Lower leg skin (tissue), 4 donors: ENCODE data around the gene DUSP23. TPM values are rescaled to one million over a fixed set of nuclear protein-coding genes. Genes with fewer than 3 reads are reported as not detected.

Source experiments
- DNase-seq, 2 donors: peaks; one replicate each; pipeline ENCODE4 v3.0.0-alpha.2; 2019; ENCODE audit warnings: low spot score in 2 of 2
- H3K4me3 ChIP-seq: fragments of 200-600 bp; sonication (generic); 2 replicates; pipeline ENCODE4 v1.5.1; 2017; ENCODE audit warnings: mild to moderate bottlenecking, low read depth; ENCODE audit not compliant: poor library complexity, severe bottlenecking
- POLR2A ChIP-seq, 2 donors: fragments of 450-650 bp; IDR thresholded peaks; one replicate each; pipeline ENCODE4 v1.6.1; 2016 to 2017; ENCODE audit warnings: antibody characterized with exemption in 2 of 2, mild to moderate bottlenecking in 1 of 2, moderate library complexity in 1 of 2
- WGBS, 2 donors: methylation state at CpG; one replicate each; pipeline ENCODE4 v1.1.5; 2018; 5-methylcytosine and 5-hydroxymethylcytosine counted together
- intact Hi-C: fragments of 100-400 bp; cut with DNase I; formaldehyde crosslinking; loops from one replicate; pipeline ENCODE4 v1.15.0; 2023; ENCODE audit warnings: low total_unique reads
- total RNA-seq, 4 donors: library from RNA; depleted of rRNA; stranded (reverse); fragments of >200 nt; gene quantifications; one replicate each; pipeline ENCODE4 v1.1.0, GENCODE V29; 2016
- TF ChIP-seq, protein P1 (sequence below), 3 donors: fragments of 450-650 bp; IDR thresholded peaks; one replicate each; pipeline ENCODE4 v1.5.1; 2016; ENCODE audit warnings: antibody characterized with exemption in 3 of 3, mild to moderate bottlenecking in 3 of 3, moderate library complexity in 2 of 3

Gene DUSP23
- total RNA-seq, 4 donors from 2014 or later, result 68.2 to 167 (median 90.7) TPM

DNA sequence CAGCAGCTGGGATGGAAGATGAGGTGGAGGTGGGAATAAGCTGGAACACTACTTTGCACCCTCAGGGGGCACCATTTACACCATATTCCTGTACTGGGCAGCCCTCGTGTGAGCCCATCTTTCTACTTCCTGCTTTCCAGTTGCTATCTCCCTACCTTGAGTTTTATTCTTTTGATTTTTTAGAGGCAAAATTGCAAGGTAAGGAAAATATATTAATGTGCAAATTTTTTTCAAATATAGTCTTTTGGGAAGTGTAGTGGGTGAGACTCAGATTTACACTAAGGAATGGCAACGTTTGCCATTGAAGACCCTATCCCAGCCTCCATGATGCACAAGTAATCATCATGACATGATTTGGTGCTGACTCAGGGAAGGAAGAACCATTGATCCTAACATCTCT, 31.1 kb upstream of the DUSP23 start:
- H3K4me3 ChIP-seq, result no peak overlapping the region
- no peak for DNase-seq
- intact Hi-C loops, result no loop called here
- 70 to 76% methylated on average over 2 of the region's 2 CpGs for WGBS, 2 donors
- no peak for TF ChIP-seq POLR2A (IDR thresholded peaks at IDR 0.05)
- TF ChIP-seq, protein P1, sequence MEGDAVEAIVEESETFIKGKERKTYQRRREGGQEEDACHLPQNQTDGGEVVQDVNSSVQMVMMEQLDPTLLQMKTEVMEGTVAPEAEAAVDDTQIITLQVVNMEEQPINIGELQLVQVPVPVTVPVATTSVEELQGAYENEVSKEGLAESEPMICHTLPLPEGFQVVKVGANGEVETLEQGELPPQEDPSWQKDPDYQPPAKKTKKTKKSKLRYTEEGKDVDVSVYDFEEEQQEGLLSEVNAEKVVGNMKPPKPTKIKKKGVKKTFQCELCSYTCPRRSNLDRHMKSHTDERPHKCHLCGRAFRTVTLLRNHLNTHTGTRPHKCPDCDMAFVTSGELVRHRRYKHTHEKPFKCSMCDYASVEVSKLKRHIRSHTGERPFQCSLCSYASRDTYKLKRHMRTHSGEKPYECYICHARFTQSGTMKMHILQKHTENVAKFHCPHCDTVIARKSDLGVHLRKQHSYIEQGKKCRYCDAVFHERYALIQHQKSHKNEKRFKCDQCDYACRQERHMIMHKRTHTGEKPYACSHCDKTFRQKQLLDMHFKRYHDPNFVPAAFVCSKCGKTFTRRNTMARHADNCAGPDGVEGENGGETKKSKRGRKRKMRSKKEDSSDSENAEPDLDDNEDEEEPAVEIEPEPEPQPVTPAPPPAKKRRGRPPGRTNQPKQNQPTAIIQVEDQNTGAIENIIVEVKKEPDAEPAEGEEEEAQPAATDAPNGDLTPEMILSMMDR (IDR thresholded peaks at IDR 0.05), result no peak

DNA sequence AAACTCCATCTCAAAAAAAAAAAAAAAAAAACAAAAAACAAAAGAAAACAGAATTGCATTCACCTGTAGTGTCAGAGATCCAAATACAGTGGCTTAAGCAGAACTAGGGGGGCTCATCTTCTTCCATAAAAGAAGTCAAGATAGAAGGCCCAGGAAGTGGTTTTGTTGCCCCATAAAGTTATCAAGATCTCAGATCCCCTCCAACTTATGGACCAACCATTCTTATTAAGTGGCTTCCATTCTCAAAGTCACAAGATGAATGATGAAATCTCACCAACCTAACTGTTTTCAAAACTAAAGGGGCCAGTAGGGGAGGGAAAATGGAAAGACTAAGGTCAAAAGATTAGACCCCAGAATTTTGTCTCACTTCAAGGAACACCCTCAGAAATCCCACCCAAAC, 30.1 kb upstream of the DUSP23 start:
- no peak overlapping the region for H3K4me3 ChIP-seq
- TF ChIP-seq POLR2A (IDR thresholded peaks at IDR 0.05), result no peak
- TF ChIP-seq, protein P1 (IDR thresholded peaks at IDR 0.05), result no peak
- no peak for DNase-seq
- intact Hi-C loops, result no loop called here

DNA sequence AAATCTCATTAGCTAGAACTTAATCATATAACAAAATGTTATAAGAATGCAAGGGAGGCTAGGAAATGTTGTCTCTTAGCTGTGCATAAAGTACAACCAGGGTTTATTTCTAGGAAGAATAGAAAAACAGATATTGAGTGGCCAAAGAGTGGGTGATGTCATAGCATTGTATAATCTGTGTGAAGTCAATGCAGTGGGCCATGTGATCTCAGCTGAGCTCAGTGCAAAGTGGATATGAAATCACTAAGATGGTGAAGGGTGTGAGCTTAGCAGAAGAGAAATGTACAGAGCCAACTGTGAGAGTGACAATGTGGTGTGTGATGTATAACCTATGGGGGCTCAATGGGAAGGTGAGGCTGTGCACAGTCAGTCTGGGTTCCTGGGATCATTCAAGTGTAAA, 29.7 kb upstream of the DUSP23 start:
- intact Hi-C loops, result no loop called here
- TF ChIP-seq, protein P1 (IDR thresholded peaks at IDR 0.05), result no peak
- no peak for TF ChIP-seq POLR2A (IDR thresholded peaks at IDR 0.05)
- DNase-seq, result no peak

DNA sequence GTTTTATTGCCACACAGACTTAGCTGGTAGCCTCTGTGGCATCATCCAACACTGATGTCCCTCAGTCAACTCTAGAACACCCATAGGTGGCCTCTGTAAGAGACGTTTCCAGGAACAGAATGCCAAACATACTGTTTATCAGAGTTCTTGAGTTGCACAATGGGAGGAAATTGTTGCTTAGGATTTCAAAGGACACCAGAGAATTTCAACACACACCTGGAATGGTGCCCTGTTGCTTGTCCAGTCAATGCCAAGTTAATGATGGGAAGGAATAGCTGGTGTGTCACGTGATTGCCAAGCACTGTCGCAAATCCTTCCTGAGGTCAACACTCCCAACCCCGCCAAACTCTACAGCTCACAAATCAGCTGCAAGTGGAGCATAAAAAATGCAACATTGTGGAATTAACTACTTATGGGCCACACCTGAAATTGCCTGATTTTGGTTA, 28.6 kb upstream of the DUSP23 start:
- intact Hi-C loops, result no loop called here
- DNase-seq, result peak; percentile 85 to 93
- TF ChIP-seq POLR2A (IDR thresholded peaks at IDR 0.05), result no peak
- TF ChIP-seq, protein P1 (IDR thresholded peaks at IDR 0.05), result no peak
- WGBS, 2 donors, result 29 to 35% methylated on average over 4 of the region's 4 CpGs
- no peak overlapping the region for H3K4me3 ChIP-seq

More for the DNA sequence above, 29.7 kb upstream of the DUSP23 start:
- no peak overlapping the region for H3K4me3 ChIP-seq

DNA sequence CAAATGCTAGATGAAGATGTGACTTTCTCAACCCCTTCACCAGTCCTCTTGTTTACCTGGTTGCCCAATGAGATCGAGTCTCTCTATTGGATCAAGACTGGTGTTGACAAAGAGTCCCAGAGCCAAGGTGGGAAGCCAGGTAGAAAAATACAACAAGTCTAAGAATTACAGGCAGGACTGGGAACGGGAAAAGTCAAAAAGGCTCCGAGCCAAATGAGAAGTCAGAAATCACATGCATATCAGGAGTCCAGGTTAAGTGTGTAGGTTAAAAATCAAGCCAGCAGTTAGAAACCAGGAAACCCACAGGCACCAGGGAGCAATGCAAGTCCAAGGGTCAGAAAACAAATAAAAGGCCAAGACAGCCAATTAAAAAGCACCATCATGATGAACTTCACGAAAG, 27.4 kb upstream of the DUSP23 start:
- TF ChIP-seq, protein P1 (IDR thresholded peaks at IDR 0.05), result no peak
- no peak for TF ChIP-seq POLR2A (IDR thresholded peaks at IDR 0.05)
- H3K4me3 ChIP-seq, result no peak overlapping the region
- WGBS, 2 donors, result 77 to 81% methylated on average over 4 of the region's 4 CpGs
- intact Hi-C loops, result no loop called here
- DNase-seq, result no peak

DNA sequence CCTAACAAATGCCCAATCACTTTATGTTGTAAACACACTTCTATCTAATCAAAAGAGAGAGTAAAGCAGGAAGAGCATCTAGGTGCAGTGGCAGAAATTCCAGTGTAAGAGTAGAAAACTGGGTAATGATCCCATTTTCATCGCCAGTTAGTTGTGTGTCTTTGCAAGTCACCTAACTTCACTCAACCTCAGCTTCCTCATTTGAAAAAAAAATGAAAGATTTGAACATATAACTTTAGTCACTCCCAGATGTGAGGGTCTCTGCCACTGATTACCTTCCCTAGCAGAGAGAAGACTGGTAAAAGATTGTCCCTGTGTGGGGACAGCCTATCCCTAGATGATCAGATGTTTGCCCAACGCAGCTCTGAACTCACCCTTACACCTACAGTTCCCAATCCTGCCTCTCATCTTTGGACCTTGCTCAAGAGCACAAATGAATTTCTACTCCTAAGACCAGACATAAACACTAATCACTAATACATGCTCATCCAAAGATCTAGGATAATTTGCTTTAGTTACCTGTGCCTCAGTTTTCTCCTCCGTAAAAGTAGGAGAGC, 25.2 kb upstream of the DUSP23 start:
- WGBS, 2 donors, result 92 to 93% methylated on average over 3 of the region's 3 CpGs
- intact Hi-C loops, result no loop called here

More for the DNA sequence above, 25.2 kb upstream of the DUSP23 start:
- TF ChIP-seq, protein P1 (IDR thresholded peaks at IDR 0.05), result no peak
- TF ChIP-seq POLR2A (IDR thresholded peaks at IDR 0.05), result no peak
- DNase-seq, result no peak
- H3K4me3 ChIP-seq, result no peak overlapping the region
